GM19467 (cell line): Measurements from ENCODE around the gene COMMD10.

Experiments
- ATAC-seq: cut with Tn5 transposase; IDR thresholded peaks from one replicate; pipeline ENCODE4 v1.9.1; 2021; ENCODE audit warnings: mild to moderate bottlenecking, moderate library complexity; ENCODE audit not compliant: unreplicated experiment

Gene COMMD10

GRCh38 chr5:116281309-116281708 is 196.5 kb downstream of the COMMD10 start:
- ATAC-seq = no peak

GRCh38 chr5:116288524-116288923 is 203.7 kb downstream of the COMMD10 start:
- ATAC-seq = no peak

- ATAC-seq = no peak
Observed at GRCh38 chr5:116289276-116289675, 204.5 kb downstream of the COMMD10 start.

GRCh38 chr5:116291271-116291670 is 206.4 kb downstream of the COMMD10 start:
- no peak for ATAC-seq

- ATAC-seq = no peak
Observed at GRCh38 chr5:116292321-116292720, 207.5 kb downstream of the COMMD10 start.

GRCh38 chr5:116296335-116297072 is 211.7 kb downstream of the COMMD10 start:
- no peak for ATAC-seq

GRCh38 chr5:116297296-116297814 is 212.5 kb downstream of the COMMD10 start:
- no peak for ATAC-seq

GRCh38 chr5:116299746-116300640 is 215.2 kb downstream of the COMMD10 start:
- ATAC-seq = no peak

GRCh38 chr5:116301110-116301509 is 216.3 kb downstream of the COMMD10 start:
- ATAC-seq = no peak

- no peak for ATAC-seq
Observed at GRCh38 chr5:116303340-116303739, 218.5 kb downstream of the COMMD10 start.

GRCh38 chr5:116303810-116304209 is 219.0 kb downstream of the COMMD10 start:
- no peak for ATAC-seq

GRCh38 chr5:116305899-116306298 is 221.1 kb downstream of the COMMD10 start:
- ATAC-seq = no peak

- ATAC-seq = no peak
Observed at GRCh38 chr5:116306846-116307245, 222.0 kb downstream of the COMMD10 start.

GRCh38 chr5:116308391-116308790 is 223.6 kb downstream of the COMMD10 start:
- ATAC-seq = no peak

- ATAC-seq = no peak
Observed at GRCh38 chr5:116313366-116313765, 228.5 kb downstream of the COMMD10 start.

GRCh38 chr5:116315531-116315930 is 230.7 kb downstream of the COMMD10 start:
- ATAC-seq = no peak

- ATAC-seq = no peak
Observed at GRCh38 chr5:116318091-116318854, 233.4 kb downstream of the COMMD10 start.

- no peak for ATAC-seq
Observed at GRCh38 chr5:116320486-116320885, 235.7 kb downstream of the COMMD10 start.

GRCh38 chr5:116329503-116329902 is 244.7 kb downstream of the COMMD10 start:
- ATAC-seq = no peak

- peak; percentile 68 for ATAC-seq
Observed at GRCh38 chr5:116340799-116341198, 256.0 kb downstream of the COMMD10 start.
